ENCODE results near the gene DCUN1D5. TPM values are rescaled to one million over a fixed set of nuclear protein-coding genes. Genes with fewer than 3 reads are reported as not detected.

DCUN1D5 gene
- total and polyA plus RNA-seq, 2 of the 13 experiments (the other 11 are each of a cell fraction or from before 2014, with no cell fraction given), result 32.9 to 46.7 TPM

- TF ChIP-seq SNAPC4 (CRISPR knock-in tag; IDR thresholded peaks at IDR 0.05) (no peak), CBX1 (IDR thresholded peaks at IDR 0.05; ENCODE audit: low read depth) (peak; percentile 93), CC2D1A (CRISPR knock-in tag; IDR thresholded peaks at IDR 0.05) (0 out of 2 replicates have a peak, but pooled peaks have one; percentile 15), ZNF776 (CRISPR knock-in tag; IDR thresholded peaks at IDR 0.05) (0 out of 2 replicates have a peak, but pooled peaks have one; percentile 36), RXRB (CRISPR knock-in tag; IDR thresholded peaks at IDR 0.05; ENCODE audit: borderline replicate concordance) (peak; percentile 45), SP4 (CRISPR knock-in tag; IDR thresholded peaks at IDR 0.05) (no peak; the same call in 1 of the 2 replicates), WIZ (CRISPR knock-in tag; IDR thresholded peaks at IDR 0.05) (peak; percentile 84), TOE1 (CRISPR knock-in tag; IDR thresholded peaks at IDR 0.05) (peak; percentile 73; the same call in 1 of the 2 replicates), MED1 (CRISPR knock-in tag; IDR thresholded peaks at IDR 0.05) (peak; percentile 66), ZNF230 (CRISPR knock-in tag; IDR thresholded peaks at IDR 0.05) (no peak), TFE3 (CRISPR knock-in tag; IDR thresholded peaks at IDR 0.05) (peak; percentile 43; the same call in 1 of the 2 replicates), ZSCAN25 (CRISPR knock-in tag; IDR thresholded peaks at IDR 0.05) (no peak), KLF6 (CRISPR knock-in tag; IDR thresholded peaks at IDR 0.05) (peak; percentile 80; the same call in 1 of the 2 replicates), CREB1 (IDR thresholded peaks at IDR 0.05) (peak; percentile 92), CREB1 (CRISPR knock-in tag; IDR thresholded peaks at IDR 0.05) (peak; percentile 96), IKZF1 (IDR thresholded peaks at IDR 0.05) (no peak), ZFP36L2 (CRISPR knock-in tag; IDR thresholded peaks at IDR 0.05) (0 out of 2 replicates have a peak, but pooled peaks have one; percentile 64), KDM5B (CRISPR knock-in tag; IDR thresholded peaks at IDR 0.05; ENCODE audit: borderline replicate concordance) (peak; percentile 67; the same call in 1 of the 2 replicates), ZNF567 (CRISPR knock-in tag; IDR thresholded peaks at IDR 0.05; ENCODE audit: borderline replicate concordance) (peak; percentile 27; the same call in 1 of the 2 replicates), RARA (CRISPR knock-in tag; IDR thresholded peaks at IDR 0.05) (peak; percentile 12; the same call in 1 of the 2 replicates), ZFP41 (CRISPR knock-in tag; IDR thresholded peaks at IDR 0.05; ENCODE audit: borderline replicate concordance) (no peak)
- TF ChIP-seq, protein P1, sequence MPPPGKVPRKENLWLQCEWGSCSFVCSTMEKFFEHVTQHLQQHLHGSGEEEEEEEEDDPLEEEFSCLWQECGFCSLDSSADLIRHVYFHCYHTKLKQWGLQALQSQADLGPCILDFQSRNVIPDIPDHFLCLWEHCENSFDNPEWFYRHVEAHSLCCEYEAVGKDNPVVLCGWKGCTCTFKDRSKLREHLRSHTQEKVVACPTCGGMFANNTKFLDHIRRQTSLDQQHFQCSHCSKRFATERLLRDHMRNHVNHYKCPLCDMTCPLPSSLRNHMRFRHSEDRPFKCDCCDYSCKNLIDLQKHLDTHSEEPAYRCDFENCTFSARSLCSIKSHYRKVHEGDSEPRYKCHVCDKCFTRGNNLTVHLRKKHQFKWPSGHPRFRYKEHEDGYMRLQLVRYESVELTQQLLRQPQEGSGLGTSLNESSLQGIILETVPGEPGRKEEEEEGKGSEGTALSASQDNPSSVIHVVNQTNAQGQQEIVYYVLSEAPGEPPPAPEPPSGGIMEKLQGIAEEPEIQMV (CRISPR knock-in tag; IDR thresholded peaks at IDR 0.05; ENCODE audit: low read depth), result 0 out of 2 replicates have a peak, but pooled peaks have one; percentile 61
- TF ChIP-seq, protein P2, sequence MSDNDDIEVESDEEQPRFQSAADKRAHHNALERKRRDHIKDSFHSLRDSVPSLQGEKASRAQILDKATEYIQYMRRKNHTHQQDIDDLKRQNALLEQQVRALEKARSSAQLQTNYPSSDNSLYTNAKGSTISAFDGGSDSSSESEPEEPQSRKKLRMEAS (IDR thresholded peaks at IDR 0.05), result peak; percentile 87
Observed at GRCh38 chr11:103091801-103092524, at the start of gene DCUN1D5 (continued).
